ENCODE results near the gene FBLN2.

DNA sequence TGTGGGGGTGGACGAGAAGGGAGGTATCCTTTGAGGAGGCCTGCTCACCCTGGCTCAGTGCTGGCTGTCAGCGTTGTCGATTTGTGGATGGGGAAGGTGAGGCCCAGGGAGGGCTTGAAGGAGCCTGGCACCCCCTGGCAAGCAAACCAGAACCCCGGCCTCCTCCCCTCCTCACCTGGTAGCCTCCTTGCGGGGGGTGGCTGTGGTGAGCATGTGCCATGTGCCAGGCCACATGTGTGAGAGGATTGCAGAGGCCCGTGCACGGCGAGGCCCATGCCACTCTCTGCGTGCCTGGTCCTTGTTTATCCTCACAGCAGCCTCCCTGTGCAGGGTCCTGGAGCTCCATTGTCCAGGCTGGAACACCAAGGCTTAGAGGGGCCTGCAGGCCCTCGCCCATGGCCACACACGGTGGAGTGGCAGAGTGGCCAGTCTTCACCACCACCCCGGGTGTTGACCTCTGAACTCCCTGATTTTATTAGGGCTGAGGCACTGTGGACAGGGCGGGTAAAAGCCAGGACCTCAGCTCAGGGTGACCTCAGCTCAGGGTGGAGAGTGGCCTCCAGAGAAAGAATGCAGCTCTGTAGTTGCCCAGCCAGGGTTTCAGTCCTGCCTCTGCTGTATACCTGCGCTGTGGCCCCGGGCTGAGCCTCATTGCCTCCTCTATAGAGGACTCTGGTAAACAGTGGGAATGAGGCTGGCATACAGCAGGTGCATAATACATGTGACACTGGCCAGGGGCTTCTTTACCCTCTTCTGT, 39.7 kb upstream of the FBLN2 start:
- TF ChIP-seq, protein P1, sequence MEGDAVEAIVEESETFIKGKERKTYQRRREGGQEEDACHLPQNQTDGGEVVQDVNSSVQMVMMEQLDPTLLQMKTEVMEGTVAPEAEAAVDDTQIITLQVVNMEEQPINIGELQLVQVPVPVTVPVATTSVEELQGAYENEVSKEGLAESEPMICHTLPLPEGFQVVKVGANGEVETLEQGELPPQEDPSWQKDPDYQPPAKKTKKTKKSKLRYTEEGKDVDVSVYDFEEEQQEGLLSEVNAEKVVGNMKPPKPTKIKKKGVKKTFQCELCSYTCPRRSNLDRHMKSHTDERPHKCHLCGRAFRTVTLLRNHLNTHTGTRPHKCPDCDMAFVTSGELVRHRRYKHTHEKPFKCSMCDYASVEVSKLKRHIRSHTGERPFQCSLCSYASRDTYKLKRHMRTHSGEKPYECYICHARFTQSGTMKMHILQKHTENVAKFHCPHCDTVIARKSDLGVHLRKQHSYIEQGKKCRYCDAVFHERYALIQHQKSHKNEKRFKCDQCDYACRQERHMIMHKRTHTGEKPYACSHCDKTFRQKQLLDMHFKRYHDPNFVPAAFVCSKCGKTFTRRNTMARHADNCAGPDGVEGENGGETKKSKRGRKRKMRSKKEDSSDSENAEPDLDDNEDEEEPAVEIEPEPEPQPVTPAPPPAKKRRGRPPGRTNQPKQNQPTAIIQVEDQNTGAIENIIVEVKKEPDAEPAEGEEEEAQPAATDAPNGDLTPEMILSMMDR (IDR thresholded peaks at IDR 0.05): no peak
- TF ChIP-seq EP300 (IDR thresholded peaks at IDR 0.05) (no peak), POLR2AphosphoS5 (IDR thresholded peaks at IDR 0.05) (no peak)

Measured in esophagus muscularis mucosa (tissue), 4 donors.